ENCODE measurements around the gene BBOX1. TPM values are rescaled to one million over a fixed set of nuclear protein-coding genes. Genes with fewer than 3 reads are reported as not detected.

The BBOX1 gene
- total and polyA plus RNA-seq, 2 of the 8 experiments (the other 6 are each of a cell fraction or from before 2014, with no cell fraction given): not detected

DNA sequence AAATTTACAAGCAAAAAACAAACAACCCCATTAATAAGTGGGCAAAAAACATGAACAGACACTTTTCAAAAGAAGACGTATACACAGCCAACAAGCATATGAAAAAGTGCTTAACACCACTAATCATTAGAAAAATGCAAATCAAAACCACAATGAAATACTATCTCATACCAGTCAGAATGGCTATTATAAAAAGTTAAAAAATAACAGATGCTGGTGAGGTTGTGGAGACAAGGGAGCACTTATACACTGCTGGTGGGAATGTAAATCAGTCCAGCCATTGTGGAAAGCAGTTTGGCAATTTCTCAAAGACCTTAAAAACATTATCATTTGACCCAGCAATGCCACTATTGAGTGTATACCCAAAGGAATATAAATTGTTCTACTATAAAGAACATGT lies 72.3 kb downstream of the BBOX1 start:
- Histone ChIP-seq H3K9ac (replicated peaks in 1 of 4; ENCODE audit: extremely low read depth in 1 of 4, low read depth in 3 of 4, low read length in 3 of 4) (no peak overlapping the region), H2BK5ac (ENCODE audit: low read depth, low read length) (no peak overlapping the region), H3K4ac (replicated peaks; ENCODE audit: insufficient read length, low read depth, low read length) (no peak overlapping the region), H3K4me2 (ENCODE audit: insufficient read depth in 1 of 2, low read depth in 2 of 2, low read length in 2 of 2) (no peak overlapping the region), H3K4me1 (replicated peaks in 1 of 4; ENCODE audit: control insufficient read depth in 3 of 4, insufficient read depth in 4 of 4, low read length in 3 of 4) (no peaks in the 10 kb centered on the region), H3K23ac (ENCODE audit: insufficient read length) (no peak overlapping the region), H3K79me1 (ENCODE audit: low read depth, low read length) (no peaks in the 10 kb centered on the region), H4K5ac (ENCODE audit: insufficient read length, low read depth, low read length) (no peak overlapping the region), H3K14ac (ENCODE audit: insufficient read length) (no peak overlapping the region), H2BK20ac (ENCODE audit: low read length) (no peak overlapping the region), H2BK12ac (ENCODE audit: low read depth, low read length) (no peak overlapping the region), H3K4me3 (ENCODE audit: extremely low read depth in 1 of 4, insufficient read depth in 2 of 4, low read depth in 3 of 4, low read length in 4 of 4) (no peak overlapping the region), H4K20me1 (replicated peaks in 1 of 2; ENCODE audit: control insufficient read depth in 1 of 2, insufficient read depth in 2 of 2, low read length in 2 of 2) (no peaks in the 10 kb centered on the region), H3K27ac (ENCODE audit: low read depth, low read length) (no peak overlapping the region), H3K23me2 (ENCODE audit: low read depth, low read length) (no peaks in the 10 kb centered on the region), H3K56ac (replicated peaks; ENCODE audit: insufficient read length, low read depth, low read length) (no peak overlapping the region), H2AFZ (ENCODE audit: low read length) (no peak overlapping the region), H2AK5ac (ENCODE audit: low read depth, low read length) (no peak overlapping the region), H3K36me3 (ENCODE audit: control insufficient read depth in 2 of 4, insufficient read depth in 4 of 4, low read length in 3 of 4) (no peaks in the 10 kb centered on the region), H2BK15ac (ENCODE audit: low read length) (no peak overlapping the region), H4K91ac (replicated peaks; ENCODE audit: insufficient read length, low read length) (no peak overlapping the region), H2BK120ac (replicated peaks; ENCODE audit: low read depth, low read length) (no peak overlapping the region), H3K9me3 (ENCODE audit: insufficient read depth in 2 of 2, low read depth in 1 of 2, low read length in 1 of 2) (no peaks in the 10 kb centered on the region), H3K18ac (ENCODE audit: extremely low read depth, low read length) (no peak overlapping the region), H3K27me3 (replicated peaks in 1 of 4; ENCODE audit: control insufficient read depth in 3 of 4, extremely low read depth in 1 of 4, insufficient read depth in 3 of 4, low read length in 3 of 4) (no peaks in the 10 kb centered on the region), H4K8ac (ENCODE audit: extremely low read depth, insufficient read depth, low read length) (no peak overlapping the region), H3K79me2 (ENCODE audit: control insufficient read depth in 1 of 2, insufficient read depth in 2 of 2, low read length in 2 of 2) (no peaks in the 10 kb centered on the region)
- no peak for DNase-seq (ENCODE audit: low read depth in 1 of 2, low spot score in 2 of 2)
- FAIRE-seq: no peak
- TF ChIP-seq RXRA (IDR thresholded peaks at IDR 0.05; ENCODE audit: insufficient read depth, low read depth, low read length) (no peak), SP4 (IDR thresholded peaks at IDR 0.05; ENCODE audit: low read length) (no peak), TAF1 (IDR thresholded peaks at IDR 0.05; ENCODE audit: low read depth, low read length) (no peak), PHF8 (conservative IDR thresholded peaks at IDR 0.05; ENCODE audit: low read depth, low read length) (no peak), SIN3A (conservative IDR thresholded peaks at IDR 0.05 in 1 of 2, IDR thresholded peaks at IDR 0.05 in 1 of 2; ENCODE audit: low read depth in 1 of 2, low read length in 2 of 2) (no peak), KDM1A (IDR thresholded peaks at IDR 0.05; ENCODE audit: borderline replicate concordance, low read length) (no peak), TEAD4 (IDR thresholded peaks at IDR 0.05; ENCODE audit: low read depth, low read length) (no peak), NRF1 (IDR thresholded peaks at IDR 0.05; ENCODE audit: low read depth, low read length) (no peak), JUND (IDR thresholded peaks at IDR 0.05; ENCODE audit: low read length) (no peak), YY1 (IDR thresholded peaks at IDR 0.05; ENCODE audit: low read depth, low read length) (no peak), MAFK (IDR thresholded peaks at IDR 0.05; ENCODE audit: low read depth, low read length) (no peak), SP1 (IDR thresholded peaks at IDR 0.05; ENCODE audit: low read depth, low read length) (no peak)
- TF ChIP-seq, protein P1, sequence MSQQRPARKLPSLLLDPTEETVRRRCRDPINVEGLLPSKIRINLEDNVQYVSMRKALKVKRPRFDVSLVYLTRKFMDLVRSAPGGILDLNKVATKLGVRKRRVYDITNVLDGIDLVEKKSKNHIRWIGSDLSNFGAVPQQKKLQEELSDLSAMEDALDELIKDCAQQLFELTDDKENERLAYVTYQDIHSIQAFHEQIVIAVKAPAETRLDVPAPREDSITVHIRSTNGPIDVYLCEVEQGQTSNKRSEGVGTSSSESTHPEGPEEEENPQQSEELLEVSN (IDR thresholded peaks at IDR 0.05): no peak
- POLR2A ChIA-PET (ENCODE audit: partially characterized antibody): no interaction called here
- CTCF ChIA-PET (ENCODE audit: partially characterized antibody): interaction anchor here (0.6 kb wide), 1 partner anchor 152 kb away, joined by 5 read pairs; no protein-coding TSS in a partner anchor
- 81% methylated on average over 1 of the region's 1 CpG; no CpG with 5 or more reads in 1 of the 2 experiments for WGBS, 2 experiments (ENCODE audit: extremely low coverage in 1 of 2, insufficient coverage in 1 of 2, insufficient read length in 1 of 2, insufficient replicate concordance in 2 of 2, low coverage in 1 of 2, low lambda C conversion rate in 2 of 2, missing lambda C conversion rate in 1 of 2)

Data from H1 (cell line).